ENCODE data around the gene ELANE.

The ELANE gene

DNA sequence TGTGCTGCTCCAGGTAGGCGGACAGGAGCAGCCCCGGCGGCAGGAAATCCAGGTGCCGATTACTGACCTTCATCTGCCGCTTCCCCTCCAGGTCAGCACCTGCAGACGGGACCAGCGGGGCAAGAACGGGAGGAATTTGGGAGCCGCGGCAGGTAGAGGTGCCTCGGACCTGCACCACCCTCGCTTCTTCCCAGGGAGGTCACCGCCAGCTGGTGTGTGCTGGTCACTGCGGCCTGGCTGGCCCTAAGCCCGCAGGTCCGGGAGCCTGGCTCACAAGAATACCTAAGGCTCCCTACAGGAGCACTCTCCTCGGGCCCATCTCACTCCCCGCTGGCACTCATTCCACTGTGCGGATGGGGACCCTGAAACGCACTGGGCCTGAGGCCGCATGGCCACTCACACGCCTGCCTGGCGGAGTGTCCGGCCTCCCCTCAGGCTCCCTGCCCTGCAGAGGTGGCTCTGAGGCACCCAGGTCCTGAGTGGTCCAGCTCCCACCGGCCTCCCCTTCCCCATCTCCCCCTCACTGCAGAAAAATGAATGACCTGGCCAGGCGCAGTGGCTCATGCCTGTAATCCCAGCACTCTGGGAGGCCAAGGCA, 45.4 kb downstream of the ELANE start:
- no peak for DNase-seq (ENCODE audit: low read depth in 2 of 2)

DNA sequence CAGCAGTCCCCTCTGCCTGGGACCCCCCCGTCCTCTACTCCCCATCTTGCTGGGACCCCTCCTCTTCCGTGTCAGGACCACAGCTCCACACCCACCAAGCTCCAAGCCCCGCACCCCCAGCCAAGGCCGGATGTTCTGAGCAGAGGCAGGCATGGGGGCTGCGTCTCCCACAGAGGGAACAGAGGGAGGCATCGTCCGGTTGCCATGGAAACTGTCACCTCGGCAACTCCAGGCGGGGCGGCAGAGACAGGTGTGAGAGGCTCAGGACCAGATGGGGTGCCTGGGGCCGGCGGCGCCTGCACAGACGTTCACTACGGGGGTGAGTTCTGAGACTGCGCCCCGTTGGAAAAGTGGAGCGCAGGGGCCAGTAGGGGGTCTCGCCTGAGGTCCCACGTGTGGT, 46.6 kb downstream of the ELANE start:
- DNase-seq (ENCODE audit: low read depth in 2 of 2), result no peak

DNA sequence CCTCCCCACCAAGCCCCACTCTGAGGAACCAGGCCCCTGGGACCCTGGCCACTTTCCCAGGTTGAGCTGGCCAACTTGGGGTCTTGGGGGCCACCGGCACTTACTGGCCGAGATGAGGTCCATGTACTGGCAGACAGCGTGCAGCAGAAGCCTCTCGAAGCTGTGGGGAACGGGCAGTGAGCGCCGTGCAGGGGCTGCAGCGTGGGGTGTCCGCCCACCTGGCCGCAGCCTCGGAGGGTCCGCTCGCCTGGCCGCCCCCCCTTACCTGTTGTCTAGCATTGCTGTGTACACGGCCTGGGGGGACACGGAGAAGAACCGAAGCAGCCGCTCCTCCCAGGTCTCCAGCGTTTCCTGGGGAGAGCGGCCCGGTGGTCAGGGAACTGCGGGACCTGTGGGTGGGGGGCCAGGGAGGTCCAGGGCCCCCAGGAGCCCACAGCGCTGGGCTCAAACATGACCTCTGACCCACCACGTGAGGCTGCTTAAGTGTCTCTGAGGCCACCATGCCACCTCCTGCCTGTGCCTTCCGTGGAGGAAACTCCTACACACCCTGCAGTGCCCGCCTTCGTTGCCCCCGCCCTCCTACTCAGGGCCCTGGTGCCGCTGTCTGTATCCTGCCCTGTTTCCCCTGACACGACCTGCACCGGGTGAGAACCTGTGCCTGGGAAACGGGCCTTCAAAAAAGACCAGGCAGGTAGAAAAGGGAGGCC, 47.4 kb downstream of the ELANE start:
- no peak for DNase-seq (ENCODE audit: low read depth in 2 of 2)

DNA sequence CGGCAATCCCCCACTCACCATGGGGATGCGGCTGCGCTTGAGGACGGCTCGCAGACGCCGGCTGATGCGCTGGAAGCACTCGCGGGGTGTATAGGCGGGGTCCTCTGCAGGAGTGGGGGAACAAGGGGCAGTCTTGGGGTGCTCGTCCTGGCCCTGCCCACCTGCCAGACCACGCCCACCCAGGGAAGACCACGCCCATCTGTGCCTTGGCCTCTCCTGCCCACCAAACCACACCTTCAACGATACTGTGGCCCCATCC, 47.9 kb downstream of the ELANE start:
- DNase-seq (ENCODE audit: low read depth in 2 of 2), result no peak

DNA sequence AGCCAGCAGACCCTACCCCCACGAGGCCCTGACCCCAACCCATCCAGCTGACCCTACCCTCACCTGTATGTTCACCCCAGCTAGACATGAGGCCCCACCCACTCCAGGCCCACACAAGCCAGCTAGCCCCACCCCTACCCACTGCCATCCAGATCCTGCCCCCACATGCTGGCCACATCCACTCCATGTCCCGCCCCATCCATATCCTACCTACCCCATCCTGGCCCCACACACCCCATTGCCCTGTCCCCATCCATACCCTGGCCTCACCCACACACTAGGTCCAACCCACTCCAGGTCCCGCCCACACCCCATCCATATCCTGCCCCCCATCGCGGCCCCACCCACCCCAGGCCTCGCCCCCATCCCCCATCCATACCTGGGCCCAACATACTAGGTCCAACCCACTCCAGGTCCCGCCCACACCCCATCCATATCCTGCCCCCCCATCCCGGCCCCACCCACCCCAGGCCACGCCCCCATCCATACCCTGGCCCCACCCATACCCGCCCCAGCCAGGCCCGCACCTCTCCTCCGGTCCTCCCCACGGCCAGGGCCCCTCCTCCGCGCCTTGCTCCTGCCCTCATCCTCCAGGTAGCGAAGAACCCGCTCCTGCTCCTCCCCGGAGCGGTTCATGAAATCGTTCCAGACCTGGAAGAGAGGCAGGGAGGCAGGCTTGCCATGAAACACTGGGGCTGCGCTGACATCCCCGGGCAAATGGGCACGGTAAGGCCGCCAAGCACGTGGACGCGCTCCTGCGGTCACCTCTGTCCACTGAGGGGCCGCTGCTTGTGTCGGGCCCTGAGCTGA, 48.4 kb downstream of the ELANE start:
- DNase-seq (ENCODE audit: low read depth in 2 of 2), result no peak

DNA sequence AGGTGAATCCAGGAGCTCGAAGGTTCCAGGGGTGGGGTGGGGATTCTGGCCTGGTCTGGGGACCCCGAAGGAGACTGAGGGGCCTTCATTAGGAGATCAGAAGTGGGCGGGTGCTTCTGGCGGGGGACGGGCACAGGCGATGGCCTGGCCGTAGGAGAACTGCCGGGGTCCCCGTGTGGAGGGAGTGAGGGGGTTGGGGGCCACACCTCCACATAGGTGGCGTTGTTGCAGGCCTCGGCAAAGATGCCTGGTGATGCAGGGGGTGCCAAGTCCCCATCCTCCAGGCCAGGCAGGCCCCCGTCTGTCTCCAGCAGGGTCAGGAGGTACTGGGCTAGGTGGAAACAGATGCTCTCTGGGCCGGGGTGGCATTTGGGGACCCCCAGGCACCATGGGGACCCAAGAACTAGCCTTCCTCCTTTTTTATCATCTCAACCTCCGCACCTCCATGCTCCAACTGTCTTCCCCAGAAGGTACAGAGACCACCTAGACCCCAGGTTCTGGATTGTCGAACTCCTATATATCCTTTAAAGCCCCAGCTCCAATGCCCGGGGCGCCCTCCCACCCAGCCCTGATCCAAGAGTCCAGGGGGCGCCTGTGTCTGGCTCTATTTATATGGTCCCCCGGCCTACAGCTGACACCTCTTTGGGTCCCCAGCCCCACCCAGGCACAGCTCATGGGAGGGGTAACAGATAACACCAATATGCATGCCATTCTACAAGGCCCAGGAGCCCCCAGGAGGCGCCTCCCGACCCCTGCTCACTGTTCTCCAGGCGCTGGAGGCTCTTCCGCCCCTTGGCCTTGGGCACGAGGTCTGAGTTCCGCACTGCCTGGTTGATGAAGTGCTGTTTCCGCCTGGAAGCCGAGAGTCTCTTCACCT, 49.4 kb downstream of the ELANE start:
- no peak for DNase-seq (ENCODE audit: low read depth in 2 of 2)

DNA sequence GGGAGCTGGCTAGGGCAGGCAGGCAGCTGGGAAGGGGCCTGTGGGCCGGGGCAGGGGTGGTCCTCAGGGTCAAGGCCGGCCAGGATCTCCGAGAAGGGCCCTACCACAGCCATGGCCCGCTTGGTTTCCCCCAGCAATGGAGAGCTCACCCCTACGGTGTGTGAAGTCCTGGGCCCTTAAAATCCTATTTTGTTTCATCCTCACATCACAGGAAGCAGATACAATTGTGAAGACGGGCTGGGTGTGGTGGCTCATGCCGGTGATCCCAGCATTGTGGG, 49.9 kb downstream of the ELANE start:
- DNase-seq (ENCODE audit: low read depth in 2 of 2), result no peak

DNA sequence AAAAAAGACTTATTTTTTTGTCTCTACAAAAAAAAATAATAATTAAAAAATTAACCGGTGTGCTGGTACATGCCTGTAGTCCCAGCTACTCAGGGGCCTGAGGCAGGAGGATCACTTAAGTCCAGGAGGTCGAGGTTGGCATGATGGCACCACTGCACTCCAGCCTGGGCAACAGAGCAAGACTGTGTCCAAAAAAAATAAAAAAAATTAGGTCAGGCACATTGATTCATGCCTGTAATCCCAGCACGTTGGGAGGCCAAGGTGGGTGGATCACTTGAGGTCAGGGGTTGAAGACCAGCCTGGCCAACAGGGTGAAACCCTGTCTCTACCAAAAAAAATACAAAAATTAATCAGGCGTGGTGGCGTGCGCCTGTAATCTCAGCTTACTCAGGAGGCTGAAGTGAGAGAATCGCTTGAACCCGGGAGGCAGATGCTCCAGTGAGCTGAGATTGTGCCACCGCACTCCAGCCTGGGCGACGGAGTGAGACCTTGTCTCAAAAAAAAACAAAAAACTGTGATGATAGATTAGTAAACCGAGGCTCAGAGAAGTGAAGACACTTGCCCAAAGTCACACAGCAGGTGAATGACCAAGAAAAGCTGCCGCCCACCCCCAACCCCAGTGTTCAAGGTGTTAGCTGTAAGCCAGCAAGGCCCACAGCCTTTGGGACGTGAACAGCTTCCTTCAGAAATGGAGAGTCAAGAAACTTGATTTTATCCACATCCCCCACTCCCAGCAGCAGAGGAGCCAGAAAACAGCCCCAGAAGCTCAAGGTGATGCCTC, 50.5 kb downstream of the ELANE start:
- DNase-seq (ENCODE audit: low read depth in 2 of 2), result no peak

DNA sequence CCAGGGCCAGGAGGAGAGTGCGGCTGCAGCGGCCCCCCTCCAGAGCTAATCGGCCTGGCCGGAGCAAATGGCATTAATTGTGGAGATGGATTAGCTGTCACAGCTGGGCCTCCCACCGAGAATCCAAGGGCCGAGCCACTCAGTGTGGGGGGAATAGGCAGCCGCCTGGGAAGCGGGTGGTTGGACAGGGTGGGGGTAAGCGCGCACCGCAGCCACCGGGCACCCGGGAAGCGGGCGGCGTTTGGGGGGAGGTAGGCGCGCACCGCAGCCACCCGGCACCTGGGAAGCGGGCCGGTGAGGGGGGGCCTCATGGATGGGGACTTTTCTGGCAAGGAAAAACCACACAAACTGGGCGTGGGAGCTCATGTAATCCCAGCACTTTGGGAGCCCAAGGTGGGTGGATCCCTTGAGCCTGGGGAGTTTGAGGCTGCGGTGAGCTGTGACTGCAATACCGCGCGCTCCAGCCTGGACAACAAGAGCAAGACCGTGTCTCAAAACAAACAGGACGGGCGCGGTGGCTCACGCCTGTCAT, 51.2 kb downstream of the ELANE start:
- DNase-seq (ENCODE audit: low read depth in 2 of 2), result no peak

DNA sequence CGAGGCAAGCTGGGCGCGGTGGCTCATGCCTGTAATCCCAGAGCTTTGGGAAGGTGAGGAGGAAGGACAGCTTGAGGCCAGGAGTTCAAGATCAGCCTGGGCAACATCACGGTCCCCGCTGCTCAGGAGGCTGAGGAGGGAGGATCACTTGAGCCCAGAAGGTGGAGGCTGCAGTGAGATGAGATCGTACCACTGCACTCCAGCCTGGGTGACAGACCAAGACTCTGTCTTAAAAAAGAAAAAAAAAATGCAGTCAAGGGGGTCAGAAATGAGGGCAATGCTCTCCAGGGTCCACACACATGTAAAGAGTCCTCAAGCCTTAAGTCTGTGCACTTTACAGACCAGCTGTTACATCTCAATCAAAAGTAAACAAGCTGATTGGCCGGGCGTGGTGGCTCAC, 52.4 kb downstream of the ELANE start:
- no peak for DNase-seq (ENCODE audit: low read depth in 2 of 2)

Data from stimulated activated CD4-positive, alpha-beta T cell treated with anti-CD3 and anti-CD28 coated beads, Interleukin-15, amount 100 ng/mL, for 48 hours (primary cell).